GM08714 (cell line): ENCODE results near the gene GALNT11.
"Not testable (repeated sequence)": the region's sequence is repeated elsewhere in the genome, so short reads cannot be mapped to it uniquely, and the experiment has no call there.

ENCODE experiments used
- H3K4me3 ChIP-seq: fragments of 200-500 bp; sonication (Bioruptor generic); 2 replicates; pipeline ENCODE4 v1.5.1; 2014; ENCODE audit warnings: mild to moderate bottlenecking, low read length, inconsistent platforms
- ZNF274 ChIP-seq: IDR thresholded peaks from 2 replicates; pipeline ENCODE4 v1.6.1; 2012; ENCODE audit warnings: mild to moderate bottlenecking, low read depth, low read length

GALNT11 gene

GRCh38 chr7:152014722-152015121, 10.8 kb upstream of the GALNT11 start:
- TF ChIP-seq ZNF274 = no peak
- H3K4me3 ChIP-seq = no peak overlapping the region

- TF ChIP-seq ZNF274 = no peak
- no peak overlapping the region for H3K4me3 ChIP-seq
Observed at GRCh38 chr7:152015600-152015999, 9.9 kb upstream of the GALNT11 start.

GRCh38 chr7:152016947-152017346, 8.5 kb upstream of the GALNT11 start:
- no peak overlapping the region for H3K4me3 ChIP-seq
- no peak for TF ChIP-seq ZNF274

- not testable (repeated sequence) for H3K4me3 ChIP-seq
Observed at GRCh38 chr7:152017683-152018082, 7.8 kb upstream of the GALNT11 start.

- not testable (repeated sequence) for H3K4me3 ChIP-seq
Observed at GRCh38 chr7:152021740-152022139, 3.7 kb upstream of the GALNT11 start.

- no peak for TF ChIP-seq ZNF274
- H3K4me3 ChIP-seq = peak overlapping the region; percentile 61
Observed at GRCh38 chr7:152025937-152026890, 740 bp downstream of the GALNT11 start.

- H3K4me3 ChIP-seq = not testable (repeated sequence)
Observed at GRCh38 chr7:152027491-152028365, 2.3 kb downstream of the GALNT11 start.

GRCh38 chr7:152030059-152030458, 4.6 kb downstream of the GALNT11 start:
- not testable (repeated sequence) for H3K4me3 ChIP-seq

- not testable (repeated sequence) for H3K4me3 ChIP-seq
Observed at GRCh38 chr7:152030639-152031038, 5.2 kb downstream of the GALNT11 start.

- TF ChIP-seq ZNF274 = no peak
- H3K4me3 ChIP-seq = no peak overlapping the region
Observed at GRCh38 chr7:152035817-152036216, 10.3 kb downstream of the GALNT11 start.

GRCh38 chr7:152038410-152038809, 12.9 kb downstream of the GALNT11 start:
- not testable (repeated sequence) for H3K4me3 ChIP-seq

- not testable (repeated sequence) for H3K4me3 ChIP-seq
Observed at GRCh38 chr7:152043086-152043485, 17.6 kb downstream of the GALNT11 start.

GRCh38 chr7:152044909-152045308, 19.4 kb downstream of the GALNT11 start:
- H3K4me3 ChIP-seq = not testable (repeated sequence)

- no peak for TF ChIP-seq ZNF274
- H3K4me3 ChIP-seq = no peak overlapping the region
Observed at GRCh38 chr7:152046531-152046930, 21.1 kb downstream of the GALNT11 start.

GRCh38 chr7:152048051-152048450, 22.6 kb downstream of the GALNT11 start:
- TF ChIP-seq ZNF274 = no peak

More at GRCh38 chr7:152048051-152048450, 22.6 kb downstream of the GALNT11 start:
- no peak overlapping the region for H3K4me3 ChIP-seq
